ENCODE measurements around the gene OR8D2.

Gene OR8D2

DNA sequence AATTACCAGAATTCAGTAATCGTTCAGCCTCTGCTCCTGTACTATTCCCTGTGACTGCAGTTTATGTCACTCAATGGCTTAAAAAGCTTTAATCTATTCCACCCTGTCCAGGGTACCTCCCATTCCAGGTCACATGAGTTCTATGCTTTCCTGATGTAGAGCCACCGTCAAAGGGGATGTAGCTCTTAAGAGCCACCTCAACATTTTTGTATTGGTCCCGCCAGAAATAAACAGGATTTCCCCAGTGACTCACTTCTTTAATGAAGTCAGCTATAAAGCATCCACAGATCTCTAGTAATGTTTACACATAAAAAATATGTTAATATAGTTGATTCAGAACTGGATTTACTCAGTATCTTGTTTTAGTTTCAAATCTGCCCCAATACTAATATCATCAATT lies 4.9 kb downstream of the OR8D2 start:
- Histone ChIP-seq H4K20me1 (no peaks in the 10 kb centered on the region), H3K9ac (no peak overlapping the region), H3K4me1 (no peaks in the 10 kb centered on the region), H3K36me3 (no peaks in the 10 kb centered on the region), H3K27ac (no peak overlapping the region), H3K4me2 (no peak overlapping the region), H3K27me3 (no peaks in the 10 kb centered on the region), H3K4me3 (no peak overlapping the region), H3K9me3 (no peaks in the 10 kb centered on the region)
- no peak for TF ChIP-seq Cebpa-rat (IDR thresholded peaks at IDR 0.05)

DNA sequence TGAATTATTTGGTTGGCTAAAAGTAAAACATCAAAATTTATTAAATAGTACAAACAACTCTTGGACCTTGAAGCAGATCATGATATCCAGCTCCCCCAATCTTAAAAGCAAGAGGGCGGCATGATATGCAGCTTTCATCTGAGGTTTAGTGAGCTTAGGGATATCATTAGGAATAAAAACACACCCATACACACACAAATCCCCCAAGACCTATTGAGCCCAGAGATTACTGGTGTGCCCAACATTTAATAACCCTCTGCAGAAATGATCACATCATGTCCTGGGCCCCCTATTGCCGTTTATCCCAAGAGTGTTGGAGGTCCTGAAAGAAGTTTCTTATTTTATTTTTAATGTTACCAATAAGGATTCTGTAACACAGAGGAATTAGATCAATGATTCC lies 6.1 kb downstream of the OR8D2 start, which contains the start of gene OR8D1:
Gene OR8D1 (minus strand): TSS at position 101 of the 400 bp plus-strand sequence. CDS start 3,183 bp downstream, outside the sequence.
- Histone ChIP-seq H3K4me3 (no peak within 1 kb of the TSS), H3K9me3 (no peaks in the 10 kb centered on the region), H3K27ac (no peak within 1 kb of the TSS), H3K27me3 (no peaks in the 10 kb centered on the region), H4K20me1 (no peaks in the 10 kb centered on the region), H3K36me3 (no peaks in the 10 kb centered on the region), H3K4me1 (no peaks in the 10 kb centered on the region), H3K9ac (no peak within 1 kb of the TSS), H3K4me2 (no peak within 1 kb of the TSS)
- no peak for TF ChIP-seq Cebpa-rat (IDR thresholded peaks at IDR 0.05)

DNA sequence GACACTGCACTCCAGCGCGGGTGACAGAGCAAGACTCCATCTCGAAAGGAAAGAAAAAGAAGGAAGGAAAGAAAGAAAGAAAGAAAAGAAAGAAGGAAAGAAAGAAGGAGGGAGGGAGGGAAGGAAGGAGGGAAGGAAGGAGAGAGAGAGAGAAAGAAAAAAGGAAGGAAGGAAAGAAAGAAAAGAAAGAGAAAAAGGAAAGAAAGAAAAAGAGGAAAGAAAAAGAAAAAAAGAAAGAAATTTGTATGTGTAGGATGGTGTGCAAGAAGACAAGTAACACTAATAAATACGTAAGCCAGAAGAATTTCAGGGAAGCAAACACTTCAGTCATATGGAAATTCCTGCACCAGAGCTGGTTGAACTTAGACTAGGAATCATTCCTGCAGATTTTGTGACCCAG lies 6.9 kb downstream of the OR8D2 start:
- no peak overlapping the region for H3K27ac ChIP-seq

DNA sequence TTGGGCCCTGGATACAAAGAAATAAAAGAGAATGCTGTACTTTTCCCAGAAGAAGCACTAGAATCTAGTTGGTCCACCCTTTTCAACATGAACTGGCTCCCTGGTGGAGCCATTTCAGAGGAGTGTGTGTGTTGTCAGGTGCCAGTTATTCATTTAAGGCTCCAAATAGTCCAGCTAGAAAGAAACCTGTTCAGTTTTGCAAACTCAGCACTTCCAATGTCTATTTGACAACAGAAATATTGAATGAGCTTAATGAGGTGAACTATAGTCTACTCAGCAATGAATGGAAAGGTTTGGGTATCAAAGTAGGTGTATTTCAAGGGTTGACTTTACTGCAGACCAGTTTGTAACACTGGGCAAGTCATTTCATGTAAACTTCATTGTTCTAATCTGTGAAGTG lies 8.3 kb downstream of the OR8D2 start:
- Histone ChIP-seq H3K27me3 (no peaks in the 10 kb centered on the region), H3K36me3 (no peaks in the 10 kb centered on the region), H4K20me1 (no peaks in the 10 kb centered on the region), H3K9me3 (no peaks in the 10 kb centered on the region), H3K9ac (no peak overlapping the region), H3K4me2 (no peak overlapping the region), H3K27ac (no peak overlapping the region), H3K4me3 (no peak overlapping the region), H3K4me1 (no peaks in the 10 kb centered on the region)
- no peak for TF ChIP-seq Cebpa-rat (IDR thresholded peaks at IDR 0.05)

More for the DNA sequence above, 6.9 kb downstream of the OR8D2 start:
- no peak for TF ChIP-seq Cebpa-rat (IDR thresholded peaks at IDR 0.05)
- H3K9me3 ChIP-seq, result no peaks in the 10 kb centered on the region
- no peaks in the 10 kb centered on the region for H3K36me3 ChIP-seq
- H3K4me2 ChIP-seq, result no peak overlapping the region
- H3K4me1 ChIP-seq, result no peaks in the 10 kb centered on the region
- no peak overlapping the region for H3K4me3 ChIP-seq
- H3K9ac ChIP-seq, result no peak overlapping the region
- H4K20me1 ChIP-seq, result no peaks in the 10 kb centered on the region
- H3K27me3 ChIP-seq, result no peaks in the 10 kb centered on the region

DNA sequence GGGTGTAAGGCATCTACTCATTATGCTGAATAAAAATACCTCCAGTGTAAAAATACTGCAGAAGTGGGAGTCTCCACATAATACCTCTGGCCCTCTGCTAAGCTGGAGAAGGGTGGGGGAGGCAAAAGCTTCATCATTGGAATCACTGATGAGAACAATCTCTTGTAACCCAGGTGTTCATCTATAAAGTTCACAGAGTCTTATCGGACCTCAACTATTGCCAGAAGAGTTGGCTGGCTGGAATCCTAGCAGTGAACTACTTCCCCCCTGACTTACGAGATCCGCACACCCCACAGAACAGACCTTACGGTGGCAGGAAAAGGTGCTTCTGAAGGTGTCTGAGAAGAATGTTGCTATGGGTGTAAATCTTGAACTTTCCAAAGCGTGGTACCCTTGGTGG lies 8.7 kb downstream of the OR8D2 start:
- Histone ChIP-seq H3K36me3 (no peaks in the 10 kb centered on the region), H3K4me3 (no peak overlapping the region), H3K4me2 (no peak overlapping the region), H3K9me3 (no peaks in the 10 kb centered on the region), H3K9ac (no peak overlapping the region), H3K27ac (no peak overlapping the region), H3K4me1 (no peaks in the 10 kb centered on the region), H3K27me3 (no peaks in the 10 kb centered on the region), H4K20me1 (no peaks in the 10 kb centered on the region)
- no peak for TF ChIP-seq Cebpa-rat (IDR thresholded peaks at IDR 0.05)

DNA sequence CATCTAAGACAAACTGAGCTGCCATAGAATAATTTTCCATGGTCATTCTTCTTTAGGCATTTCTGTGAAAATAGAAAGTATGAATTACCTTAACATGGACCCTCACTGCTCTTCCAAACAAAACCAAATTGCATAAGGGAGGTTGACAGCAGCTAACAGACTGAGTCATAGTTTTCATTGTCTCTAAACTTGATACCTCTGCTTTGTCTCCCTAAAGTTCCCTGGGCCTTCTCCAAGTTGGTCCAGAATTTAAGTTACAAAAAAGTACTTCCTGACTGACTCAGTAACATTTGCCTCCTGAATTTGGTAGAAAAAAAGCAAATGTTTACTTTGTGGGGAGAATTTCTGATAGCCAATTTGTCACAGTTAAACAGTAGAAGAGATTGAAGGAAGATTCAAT lies 9.3 kb downstream of the OR8D2 start:
- no peaks in the 10 kb centered on the region for H3K9me3 ChIP-seq
- no peak overlapping the region for H3K4me2 ChIP-seq
- H4K20me1 ChIP-seq, result no peaks in the 10 kb centered on the region
- H3K36me3 ChIP-seq, result no peaks in the 10 kb centered on the region
- no peaks in the 10 kb centered on the region for H3K4me1 ChIP-seq
- H3K9ac ChIP-seq, result no peak overlapping the region
- TF ChIP-seq Cebpa-rat (IDR thresholded peaks at IDR 0.05), result no peak
- H3K27me3 ChIP-seq, result no peaks in the 10 kb centered on the region
- no peak overlapping the region for H3K4me3 ChIP-seq
- H3K27ac ChIP-seq, result no peak overlapping the region

DNA sequence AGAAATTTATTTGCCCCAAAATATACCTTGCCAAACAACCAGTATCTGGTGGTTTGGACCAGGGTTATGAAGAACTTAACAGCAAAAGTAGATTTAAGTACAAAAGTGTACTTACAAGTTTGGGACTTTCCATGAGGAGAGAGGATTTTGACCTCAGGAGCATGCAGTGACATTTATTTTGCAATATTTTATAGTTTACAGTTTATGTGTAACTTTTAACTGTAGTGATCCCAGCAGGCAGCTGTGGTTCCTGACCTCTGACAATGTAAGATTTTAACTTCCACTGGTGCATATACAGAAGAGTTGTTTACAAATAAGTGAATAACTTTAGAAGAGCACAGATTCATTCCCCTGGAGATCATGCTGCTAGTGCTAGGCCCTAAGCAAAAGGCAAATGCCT lies 12.9 kb downstream of the OR8D2 start:
- H3K27ac ChIP-seq, result no peak overlapping the region
- H3K4me2 ChIP-seq, result no peak overlapping the region
- H3K27me3 ChIP-seq, result no peaks in the 10 kb centered on the region
- H3K9ac ChIP-seq, result no peak overlapping the region
- no peaks in the 10 kb centered on the region for H3K4me1 ChIP-seq
- no peak overlapping the region for H3K4me3 ChIP-seq
- no peaks in the 10 kb centered on the region for H3K9me3 ChIP-seq
- H3K36me3 ChIP-seq, result no peaks in the 10 kb centered on the region
- no peak for TF ChIP-seq Cebpa-rat (IDR thresholded peaks at IDR 0.05)
- no peaks in the 10 kb centered on the region for H4K20me1 ChIP-seq

DNA sequence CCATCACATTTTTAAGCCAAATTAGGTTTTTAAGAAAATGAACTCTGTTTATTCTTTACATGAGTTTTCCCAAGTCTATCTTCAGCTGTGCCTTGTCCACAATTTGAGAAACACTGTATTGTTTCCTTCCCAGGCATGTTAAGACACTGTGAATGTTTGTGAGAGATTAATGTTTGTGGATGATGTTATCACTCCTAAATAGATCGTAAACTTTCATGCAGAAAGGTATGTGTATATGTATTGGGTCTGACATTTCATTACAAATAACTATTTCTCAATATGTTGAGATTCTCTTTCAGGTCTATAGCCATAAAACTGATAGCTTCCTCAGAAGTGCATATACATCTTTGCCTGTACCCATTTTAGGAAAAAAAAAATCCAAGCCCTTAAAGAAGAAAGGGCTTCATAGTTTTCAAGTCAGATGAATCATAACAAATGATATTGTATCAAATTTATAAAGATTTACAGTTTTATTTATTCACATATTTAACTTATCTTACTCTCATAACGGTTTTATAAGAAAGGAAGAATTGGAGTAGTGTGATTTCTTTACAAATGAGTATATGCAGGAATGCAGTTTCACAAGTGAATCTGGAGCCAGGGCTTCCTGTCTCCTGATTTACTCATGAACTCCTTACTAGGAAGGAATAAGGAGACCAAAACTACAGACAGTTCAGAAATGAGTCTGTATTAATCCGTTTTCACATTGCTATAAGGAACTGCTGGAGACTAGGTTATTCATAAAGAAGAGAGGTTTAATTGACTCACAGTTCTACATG lies 17.5 kb downstream of the OR8D2 start:
- Histone ChIP-seq H3K36me3 (no peaks in the 10 kb centered on the region), H3K4me3 (no peak overlapping the region), H3K4me1 (no peaks in the 10 kb centered on the region), H3K9ac (no peak overlapping the region), H3K27ac (no peak overlapping the region), H4K20me1 (no peaks in the 10 kb centered on the region), H3K4me2 (no peak overlapping the region), H3K27me3 (no peaks in the 10 kb centered on the region), H3K9me3 (no peaks in the 10 kb centered on the region)
- no peak for TF ChIP-seq Cebpa-rat (IDR thresholded peaks at IDR 0.05)

DNA sequence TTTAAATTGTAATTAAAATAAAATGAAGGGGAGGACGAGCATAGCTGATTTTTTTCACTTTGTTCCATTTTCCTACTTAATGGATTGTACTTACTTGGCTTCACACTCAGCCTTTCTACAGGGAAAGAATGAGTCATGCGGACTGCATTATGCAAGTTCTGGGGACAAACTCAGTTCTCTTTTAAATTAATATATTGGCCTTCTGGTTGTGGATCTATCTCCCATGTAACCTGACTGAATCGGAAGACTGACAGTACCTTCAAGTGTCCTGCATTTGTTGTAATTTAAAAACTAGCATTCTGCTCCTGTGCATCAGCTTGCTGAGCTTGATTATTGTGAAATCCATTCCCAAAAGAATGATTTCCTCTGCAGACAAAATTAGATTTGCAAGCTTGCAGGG lies 18.4 kb downstream of the OR8D2 start:
- Histone ChIP-seq H3K4me1 (no peaks in the 10 kb centered on the region), H3K4me2 (no peak overlapping the region), H3K9ac (no peak overlapping the region), H3K27me3 (no peaks in the 10 kb centered on the region), H4K20me1 (no peaks in the 10 kb centered on the region), H3K9me3 (no peaks in the 10 kb centered on the region), H3K4me3 (no peak overlapping the region), H3K27ac (no peak overlapping the region), H3K36me3 (no peaks in the 10 kb centered on the region)
- no peak for TF ChIP-seq Cebpa-rat (IDR thresholded peaks at IDR 0.05)

DNA sequence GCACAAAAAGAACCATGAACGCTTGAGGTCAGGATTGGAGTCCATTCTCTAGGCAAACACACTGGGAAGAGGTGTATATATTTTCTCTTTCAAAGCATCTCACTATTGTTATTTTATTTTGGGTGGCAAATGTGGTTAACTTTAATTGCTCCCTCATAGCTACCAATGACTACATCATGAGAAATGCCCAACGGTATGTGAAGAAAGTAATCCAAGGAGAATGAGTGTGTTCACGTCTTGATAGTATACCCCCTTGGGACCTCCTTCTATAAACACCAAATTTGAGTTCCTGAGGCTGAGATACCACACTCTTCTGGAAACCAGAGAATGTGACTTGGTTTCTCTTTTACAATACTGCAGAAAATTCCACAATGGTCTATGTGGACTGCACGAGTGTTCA lies 22.1 kb downstream of the OR8D2 start:
- Histone ChIP-seq H3K27me3 (no peaks in the 10 kb centered on the region), H4K20me1 (no peaks in the 10 kb centered on the region), H3K4me2 (no peak overlapping the region), H3K36me3 (no peaks in the 10 kb centered on the region), H3K9ac (no peak overlapping the region), H3K4me3 (no peak overlapping the region), H3K4me1 (no peaks in the 10 kb centered on the region), H3K9me3 (no peaks in the 10 kb centered on the region), H3K27ac (no peak overlapping the region)
- TF ChIP-seq Cebpa-rat (IDR thresholded peaks at IDR 0.05), result no peak

DNA sequence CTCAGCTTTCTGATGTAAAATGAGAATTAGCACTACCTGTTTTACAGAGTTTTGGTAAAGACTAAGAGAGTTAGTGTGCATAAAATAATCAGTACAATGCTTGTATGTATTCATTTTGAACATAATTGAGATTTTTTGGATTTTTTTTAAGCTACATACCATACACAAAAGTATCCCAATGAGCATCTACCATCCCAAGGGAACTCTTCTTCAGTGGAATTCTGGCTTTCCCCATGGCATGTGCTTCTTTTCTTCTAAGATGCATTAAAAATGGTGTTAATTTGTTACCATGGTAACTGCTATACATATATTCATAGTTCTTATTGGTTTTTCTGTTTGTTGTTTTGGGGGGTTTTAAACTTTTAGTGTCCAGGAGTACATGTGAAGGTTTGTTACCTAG lies 24.0 kb downstream of the OR8D2 start:
- H3K36me3 ChIP-seq, result no peaks in the 10 kb centered on the region
- H3K4me1 ChIP-seq, result no peaks in the 10 kb centered on the region
- H3K4me2 ChIP-seq, result no peak overlapping the region
- no peaks in the 10 kb centered on the region for H3K9me3 ChIP-seq
- H3K9ac ChIP-seq, result no peak overlapping the region
- no peaks in the 10 kb centered on the region for H3K27me3 ChIP-seq
- H3K27ac ChIP-seq, result no peak overlapping the region
- H3K4me3 ChIP-seq, result no peak overlapping the region
- TF ChIP-seq Cebpa-rat (IDR thresholded peaks at IDR 0.05), result no peak
- H4K20me1 ChIP-seq, result no peaks in the 10 kb centered on the region

Measured in BLaER1 (cell line).